Gastroesophageal sphincter (tissue), 3 donors: Measurements from ENCODE around the gene CD200R1.

Experiments used
- CTCF ChIP-seq, 4 experiments: fragments of 200-600 bp in 2 of 4; fragments of 450-650 bp in 2 of 4; sonication (generic) in 1 of 4; IDR thresholded peaks; one replicate each; pipeline ENCODE4 v1.5.1; 2017 to 2019; ENCODE audit warnings: antibody characterized with exemption in 4 of 4, mild to moderate bottlenecking in 2 of 4, moderate library complexity in 2 of 4
- EP300 ChIP-seq: sonication (generic); formaldehyde crosslinking; IDR thresholded peaks from one replicate; pipeline ENCODE4 v1.6.1; 2017; ENCODE audit warnings: antibody characterized with exemption, mild to moderate bottlenecking
- POLR2A ChIP-seq, 2 donors: fragments of 450-650 bp; IDR thresholded peaks; one replicate each; pipeline ENCODE4 v1.6.1; 2017; ENCODE audit warnings: antibody characterized with exemption in 2 of 2, mild to moderate bottlenecking in 2 of 2, moderate library complexity in 1 of 2
- POLR2AphosphoS5 ChIP-seq: sonication (generic); formaldehyde crosslinking; IDR thresholded peaks from one replicate; pipeline ENCODE4 v1.6.1; 2017; ENCODE audit warnings: antibody characterized with exemption

- no peak for TF ChIP-seq CTCF (IDR thresholded peaks at IDR 0.05)
- TF ChIP-seq POLR2AphosphoS5, result no peak
- TF ChIP-seq POLR2A (IDR thresholded peaks at IDR 0.05), result no peak
- no peak for TF ChIP-seq EP300
Observed at GRCh38 chr3:112881891-112882290, 93.0 kb downstream of the CD200R1 start.
